ENCODE results near the gene BAG3. TPM values are rescaled to one million over a fixed set of nuclear protein-coding genes. Genes with fewer than 3 reads are reported as not detected.

BAG3 gene
- total and polyA plus RNA-seq, 2 of the 4 experiments (the other 2 are of a cell fraction): 5.4 to 42.5 TPM

DNA sequence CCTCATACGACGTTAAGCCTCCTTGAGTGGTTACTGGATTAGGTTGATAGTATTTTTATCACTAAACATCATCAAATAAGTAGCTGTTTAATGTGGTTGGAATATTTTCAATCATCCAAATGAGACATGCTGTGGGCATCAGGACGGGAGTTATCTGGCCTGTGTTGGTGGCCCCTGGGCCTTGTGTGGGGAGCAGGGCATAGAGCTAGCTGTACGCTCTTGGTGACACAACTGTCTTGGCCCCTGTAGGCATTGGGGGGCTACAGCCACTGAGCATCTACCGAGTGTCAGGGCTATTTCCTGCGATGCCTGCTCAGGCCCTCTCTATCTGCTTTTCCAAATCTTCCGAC is 28.3 kb downstream of the BAG3 start:
- Histone ChIP-seq H3K27ac (ENCODE audit: insufficient read depth, low read length) (no peak overlapping the region), H3K9me1 (ENCODE audit: insufficient read depth, low read length) (peaks cover 23% of the 10 kb centered on the region), H2AK5ac (ENCODE audit: low read depth, low read length) (peak overlapping the region; percentile 27; the same call in 1 of the 2 replicates), H4K20me1 (ENCODE audit: insufficient read depth, low read length) (peaks cover 37% of the 10 kb centered on the region), H3K27me3 (ENCODE audit: control insufficient read depth, insufficient read depth, low read length) (no peaks in the 10 kb centered on the region), H3K4me3 (ENCODE audit: insufficient read depth, low read depth, low read length) (no peak overlapping the region), H4K91ac (ENCODE audit: insufficient read depth, low read depth, low read length) (no peak overlapping the region; the same call in 1 of the 2 replicates), H3K23ac (ENCODE audit: low read depth, low read length) (0 out of 2 replicates have a peak overlapping the region, but pooled peaks have one; percentile 51), H2BK20ac (ENCODE audit: low read depth, low read length) (peak overlapping the region; percentile 20; the same call in 1 of the 2 replicates), H2BK15ac (ENCODE audit: low read depth, low read length) (peak overlapping the region; percentile 65; the same call in 1 of the 3 replicates), H4K5ac (ENCODE audit: low read depth, low read length) (no peak overlapping the region; the same call in 1 of the 2 replicates), H3K9ac (ENCODE audit: low read depth, low read length) (no peak overlapping the region), H3K14ac (replicated peaks; ENCODE audit: low read depth, low read length) (peak overlapping the region; percentile 22; the same call in 1 of the 2 replicates), H2AK9ac (replicated peaks; ENCODE audit: low read depth, low read length, poor library complexity) (no peak overlapping the region), H2BK120ac (ENCODE audit: low read depth, low read length) (no peak overlapping the region; the same call in 1 of the 2 replicates), H2BK5ac (ENCODE audit: low read depth, low read length, poor library complexity, severe bottlenecking) (peak overlapping the region; percentile 44), H3K79me1 (ENCODE audit: low read depth in 1 of 2, low read length in 2 of 2) (peaks cover 26 to 40% of the 10 kb centered on the region in 2 experiments), H3K18ac (ENCODE audit: low read depth, low read length) (peak overlapping the region; percentile 48; the same call in 1 of the 2 replicates), H2AFZ (replicated peaks; ENCODE audit: low read length, poor library complexity) (peak overlapping the region; percentile 18), H4K8ac (ENCODE audit: low read depth in 2 of 2, low read length in 2 of 2) (peak overlapping the region in 1 of 2 experiments; percentile 56; a peak in 1 of 4 replicates), H3K4ac (ENCODE audit: low read depth, low read length) (peak overlapping the region; percentile 24), H3K56ac (ENCODE audit: extremely low read depth, insufficient read depth, low read length) (no peak overlapping the region), H3K36me3 (ENCODE audit: control insufficient read depth, insufficient read depth, low read length) (peaks cover 26% of the 10 kb centered on the region), H3K9me3 (ENCODE audit: control insufficient read depth, insufficient read depth, low read length) (no peaks in the 10 kb centered on the region), H3K4me2 (ENCODE audit: low read depth, low read length) (no peak overlapping the region), H3K4me1 (ENCODE audit: control insufficient read depth, insufficient read depth, low read length) (peaks cover 17% of the 10 kb centered on the region)
- ChIA-PET POLR2A (ENCODE audit: unreplicated experiment) (interaction anchor here (0.6 kb wide), 1 partner anchor 66 kb away, joined by 4 read pairs; no protein-coding TSS in a partner anchor), CTCF (interaction anchor here (1.2 kb wide), 1 partner anchor 77 kb away, joined by 3 read pairs; no protein-coding TSS in a partner anchor)
- no TSS peak for BruUV-seq (replicated peaks)
- WGBS, 2 experiments (ENCODE audit: extremely low coverage in 2 of 2, insufficient read length in 1 of 2): no CpG with 5 or more reads among the region's 7 CpGs
- dilution Hi-C loops (cut with HindIII; ENCODE audit: low sequenced_read_pairs, unreplicated experiment): no loop called here
- no peak for ATAC-seq (ENCODE audit: low read depth)
- in situ Hi-C loops (cut with MboI; ENCODE audit: low sequenced_read_pairs): no loop called here
- TF ChIP-seq BHLHE40 (IDR thresholded peaks at IDR 0.05; ENCODE audit: low read depth, low read length): no peak
- TF ChIP-seq FOS (IDR thresholded peaks at IDR 0.05; ENCODE audit: low read depth, low read length): no peak
- no peak for TF ChIP-seq CHD1 (IDR thresholded peaks at IDR 0.05; ENCODE audit: low read depth, low read length)
- TF ChIP-seq NFE2L2 (IDR thresholded peaks at IDR 0.05; ENCODE audit: low read depth, low read length): no peak
- TF ChIP-seq RCOR1 (IDR thresholded peaks at IDR 0.05; ENCODE audit: insufficient replicate concordance, low read length): no peak
- no peak for TF ChIP-seq RFX5 (IDR thresholded peaks at IDR 0.05; ENCODE audit: low read depth, low read length)
- TF ChIP-seq SMC3 (IDR thresholded peaks at IDR 0.05; ENCODE audit: low read depth, low read length): no peak
- no peak for TF ChIP-seq MAFK (IDR thresholded peaks at IDR 0.05; ENCODE audit: low read depth, low read length)
- TF ChIP-seq, protein P1, sequence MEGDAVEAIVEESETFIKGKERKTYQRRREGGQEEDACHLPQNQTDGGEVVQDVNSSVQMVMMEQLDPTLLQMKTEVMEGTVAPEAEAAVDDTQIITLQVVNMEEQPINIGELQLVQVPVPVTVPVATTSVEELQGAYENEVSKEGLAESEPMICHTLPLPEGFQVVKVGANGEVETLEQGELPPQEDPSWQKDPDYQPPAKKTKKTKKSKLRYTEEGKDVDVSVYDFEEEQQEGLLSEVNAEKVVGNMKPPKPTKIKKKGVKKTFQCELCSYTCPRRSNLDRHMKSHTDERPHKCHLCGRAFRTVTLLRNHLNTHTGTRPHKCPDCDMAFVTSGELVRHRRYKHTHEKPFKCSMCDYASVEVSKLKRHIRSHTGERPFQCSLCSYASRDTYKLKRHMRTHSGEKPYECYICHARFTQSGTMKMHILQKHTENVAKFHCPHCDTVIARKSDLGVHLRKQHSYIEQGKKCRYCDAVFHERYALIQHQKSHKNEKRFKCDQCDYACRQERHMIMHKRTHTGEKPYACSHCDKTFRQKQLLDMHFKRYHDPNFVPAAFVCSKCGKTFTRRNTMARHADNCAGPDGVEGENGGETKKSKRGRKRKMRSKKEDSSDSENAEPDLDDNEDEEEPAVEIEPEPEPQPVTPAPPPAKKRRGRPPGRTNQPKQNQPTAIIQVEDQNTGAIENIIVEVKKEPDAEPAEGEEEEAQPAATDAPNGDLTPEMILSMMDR (conservative IDR thresholded peaks at IDR 0.05; ENCODE audit: low read depth, low read length): no peak
- DNase-seq: no peak
- intact Hi-C loops (cut with micrococcal nuclease): no loop called here
